Lower lobe of right lung (tissue), 2 donors: Measurements from ENCODE around the gene DAB2IP. TPM values are rescaled to one million over a fixed set of nuclear protein-coding genes. Genes with fewer than 3 reads are reported as not detected.

Source experiments
- ATAC-seq, 2 donors: fragments of 200-7000 bp; cut with Tn5 transposase; one replicate each; pipeline ENCODE4 v1.9.1; 2020 to 2022; ENCODE audit warnings: mild to moderate bottlenecking in 2 of 2, moderate library complexity in 2 of 2
- DNase-seq: peaks from one replicate; pipeline ENCODE4 v3.0.0-alpha.2; 2020
- H3K27ac ChIP-seq: fragments of 200-600 bp; one replicate; pipeline ENCODE4 v1.8.0; 2022
- H3K27me3 ChIP-seq: fragments of 200-600 bp; one replicate; pipeline ENCODE4 v1.8.0; 2022; ENCODE audit warnings: low read depth
- H3K36me3 ChIP-seq: fragments of 200-600 bp; one replicate; pipeline ENCODE4 v1.8.0; 2022; ENCODE audit warnings: mild to moderate bottlenecking
- H3K4me1 ChIP-seq: fragments of 200-600 bp; one replicate; pipeline ENCODE4 v1.8.0; 2022
- H3K4me3 ChIP-seq: fragments of 200-600 bp; one replicate; pipeline ENCODE4 v1.8.0; 2022; ENCODE audit warnings: mild to moderate bottlenecking
- H3K9me3 ChIP-seq: fragments of 200-600 bp; one replicate; pipeline ENCODE4 v1.8.0; 2022
- intact Hi-C: fragments of 100-400 bp; cut with DNase I; formaldehyde crosslinking; loops from one replicate; pipeline ENCODE4 v1.11.0; 2022
- total RNA-seq: library from RNA; stranded (reverse); fragmentation: NEBNext Ultra II Directional; extraction: Animal tissue kit (Norgen Biotek cat#: 25700); gene quantifications from one replicate; pipeline ENCODE4 v1.2.1, GENCODE V29; 2021
- TF ChIP-seq, protein P1 (sequence below): fragments of 200-600 bp; IDR thresholded peaks from one replicate; pipeline ENCODE4 v1.8.0; 2022; ENCODE audit warnings: antibody characterized with exemption, mild to moderate bottlenecking
- donor health status: DM: no; HTN: yes; CAD: no; lungs with severe emphysema.

DAB2IP gene
- total RNA-seq, 1 donor from 2014 or later: 54.1 TPM

DNA sequence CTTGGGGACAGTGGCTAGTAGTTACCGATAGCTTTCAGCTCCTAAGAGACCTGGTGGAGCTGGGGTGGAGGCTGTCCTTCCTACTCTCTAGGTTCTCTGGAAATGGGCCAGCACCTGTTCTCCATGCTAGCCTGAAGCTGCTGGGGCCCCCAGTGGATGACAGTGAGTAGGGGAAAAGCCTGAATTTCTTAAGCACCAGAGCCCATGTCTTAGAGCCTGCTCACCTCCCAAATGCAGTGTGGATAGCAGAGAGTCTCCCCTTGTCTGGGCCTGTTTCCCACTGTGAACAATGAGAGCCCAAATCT is 105.8 kb downstream of the DAB2IP start:
- Histone ChIP-seq H3K4me3 (no peak overlapping the region), H3K4me1 (peaks cover 47% of the 10 kb centered on the region), H3K36me3 (peaks cover 50% of the 10 kb centered on the region), H3K9me3 (no peaks in the 10 kb centered on the region), H3K27me3 (no peaks in the 10 kb centered on the region), H3K27ac (no peak overlapping the region)
- TF ChIP-seq, protein P1, sequence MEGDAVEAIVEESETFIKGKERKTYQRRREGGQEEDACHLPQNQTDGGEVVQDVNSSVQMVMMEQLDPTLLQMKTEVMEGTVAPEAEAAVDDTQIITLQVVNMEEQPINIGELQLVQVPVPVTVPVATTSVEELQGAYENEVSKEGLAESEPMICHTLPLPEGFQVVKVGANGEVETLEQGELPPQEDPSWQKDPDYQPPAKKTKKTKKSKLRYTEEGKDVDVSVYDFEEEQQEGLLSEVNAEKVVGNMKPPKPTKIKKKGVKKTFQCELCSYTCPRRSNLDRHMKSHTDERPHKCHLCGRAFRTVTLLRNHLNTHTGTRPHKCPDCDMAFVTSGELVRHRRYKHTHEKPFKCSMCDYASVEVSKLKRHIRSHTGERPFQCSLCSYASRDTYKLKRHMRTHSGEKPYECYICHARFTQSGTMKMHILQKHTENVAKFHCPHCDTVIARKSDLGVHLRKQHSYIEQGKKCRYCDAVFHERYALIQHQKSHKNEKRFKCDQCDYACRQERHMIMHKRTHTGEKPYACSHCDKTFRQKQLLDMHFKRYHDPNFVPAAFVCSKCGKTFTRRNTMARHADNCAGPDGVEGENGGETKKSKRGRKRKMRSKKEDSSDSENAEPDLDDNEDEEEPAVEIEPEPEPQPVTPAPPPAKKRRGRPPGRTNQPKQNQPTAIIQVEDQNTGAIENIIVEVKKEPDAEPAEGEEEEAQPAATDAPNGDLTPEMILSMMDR: no peak
- ATAC-seq (no peak), DNase-seq (no peak)
- intact Hi-C loops: no loop called here

GRCh38 chr9:121758693-121759092 is 107.3 kb downstream of the DAB2IP start:
- DNase-seq (no peak), ATAC-seq (no peak)
- no peak overlapping the region for H3K4me3 ChIP-seq
- H3K36me3 ChIP-seq: peaks cover 65% of the 10 kb centered on the region
- TF ChIP-seq, protein P1: no peak
- H3K4me1 ChIP-seq: peaks cover 33% of the 10 kb centered on the region
- no peaks in the 10 kb centered on the region for H3K9me3 ChIP-seq
- intact Hi-C loops: no loop called here
- no peaks in the 10 kb centered on the region for H3K27me3 ChIP-seq
- no peak overlapping the region for H3K27ac ChIP-seq

DNA sequence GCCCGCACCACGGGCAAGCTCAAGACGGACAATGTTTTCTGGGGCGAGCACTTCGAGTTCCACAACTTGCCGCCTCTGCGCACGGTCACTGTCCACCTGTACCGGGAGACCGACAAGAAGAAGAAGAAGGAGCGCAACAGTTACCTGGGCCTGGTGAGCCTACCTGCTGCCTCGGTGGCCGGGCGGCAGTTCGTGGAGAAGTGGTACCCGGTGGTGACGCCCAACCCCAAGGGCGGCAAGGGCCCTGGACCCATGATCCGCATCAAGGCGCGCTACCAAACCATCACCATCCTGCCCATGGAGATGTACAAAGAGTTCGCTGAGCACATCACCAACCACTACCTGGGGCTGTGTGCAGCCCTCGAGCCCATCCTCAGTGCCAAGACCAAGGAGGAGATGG is 108.6 kb downstream of the DAB2IP start:
- intact Hi-C loops: no loop called here
- H3K4me1 ChIP-seq: peaks cover 28% of the 10 kb centered on the region

GRCh38 chr9:121760571-121760970 is 109.1 kb downstream of the DAB2IP start:
- Histone ChIP-seq H3K27ac (no peak overlapping the region), H3K4me1 (peaks cover 28% of the 10 kb centered on the region), H3K4me3 (no peak overlapping the region), H3K27me3 (no peaks in the 10 kb centered on the region), H3K9me3 (no peaks in the 10 kb centered on the region), H3K36me3 (peaks cover 81% of the 10 kb centered on the region)
- intact Hi-C loops: no loop called here
- DNase-seq (no peak), ATAC-seq (no peak)
- TF ChIP-seq, protein P1: no peak

More for the DNA sequence above, 108.6 kb downstream of the DAB2IP start:
- Histone ChIP-seq H3K36me3 (peaks cover 77% of the 10 kb centered on the region), H3K9me3 (no peaks in the 10 kb centered on the region), H3K4me3 (no peak overlapping the region), H3K27ac (no peak overlapping the region), H3K27me3 (no peaks in the 10 kb centered on the region)
- TF ChIP-seq, protein P1: no peak
- DNase-seq: no peak
- no peak for ATAC-seq

GRCh38 chr9:121763131-121763530 is 111.7 kb downstream of the DAB2IP start:
- no peak for DNase-seq
- intact Hi-C loops: no loop called here
- no peak overlapping the region for H3K27ac ChIP-seq

More at GRCh38 chr9:121763131-121763530, 111.7 kb downstream of the DAB2IP start:
- Histone ChIP-seq H3K9me3 (no peaks in the 10 kb centered on the region), H3K27me3 (no peaks in the 10 kb centered on the region), H3K4me1 (peaks cover 17% of the 10 kb centered on the region), H3K4me3 (no peak overlapping the region), H3K36me3 (peaks cover 93% of the 10 kb centered on the region)
- ATAC-seq: no peak
- TF ChIP-seq, protein P1: no peak
